HepG2 (cell line): ENCODE results near the gene EPB42. TPM values are rescaled to one million over a fixed set of nuclear protein-coding genes. Genes with fewer than 3 reads are reported as not detected.
A peak's percentile ranks its signal among the peaks of the same experiment; 100 is the strongest.

Experiments used
- ATAC-seq: fragments of 200-7000 bp; cut with Tn5 transposase; 3 replicates; pipeline ENCODE4 v1.9.1; 2020; ENCODE audit warnings: mild to moderate bottlenecking, moderate library complexity
- Bru-seq: library from RNA; stranded (reverse); fragments of 400-500 nt; gene quantifications from one replicate; lab custom pipeline; 2021; lab: Mats Ljungman, UMichigan
- BruChase-seq, 2 experiments: library from RNA; stranded (reverse); fragments of 400-500 nt; gene quantifications; one replicate each; lab custom pipeline; 2021; lab: Mats Ljungman, UMichigan
- BruUV-seq: library from RNA; stranded (reverse); fragments of 400-500 nt; replicated peaks from 2 replicates; lab custom pipeline; 2021; lab: Mats Ljungman, UMichigan
- CTCF ChIA-PET: fragments of 300-600 bp; formaldehyde crosslinking; extraction: SDS; loops from one replicate; lab custom pipeline; 2021; ENCODE audit warnings: low total read pairs, inconsistent platforms, low intra/inter-chr PET ratio; lab: Yijun Ruan, JAX
- POLR2A ChIA-PET: fragments of 350-600 bp; sonication (Branson Sonifier 250); formaldehyde crosslinking; loops from one replicate; lab custom pipeline; 2020; ENCODE audit warnings: antibody characterized with exemption, inconsistent platforms; lab: Yijun Ruan, JAX
- DNase-seq: peaks from one replicate; pipeline ENCODE4 v3.0.0-alpha.2; 2015; ENCODE audit warnings: low spot score
- FAIRE-seq: peaks from 3 replicates; lab custom pipeline; 2011; peaks lifted over from hg19 to GRCh38; lab: Jason Lieb, UNC
- H2AFZ ChIP-seq: one replicate; pipeline ENCODE4 v1.6.1; 2011; ENCODE audit warnings: low read length, inconsistent platforms
- H3K27ac ChIP-seq: fragments of 300-600 bp; 3 replicates; pipeline ENCODE4 v1.8.0; 2011; ENCODE audit warnings: mixed run types, mild to moderate bottlenecking, mixed read lengths, low read length, inconsistent platforms; ENCODE audit not compliant: insufficient read depth; ENCODE audit errors: extremely low read length
- H3K27me3 ChIP-seq, 2 experiments: fragments of 200-600 bp in 1 of 2; 2 replicates in 1 of 2; 3 replicates in 1 of 2; pipeline versions ENCODE4 v1.6.0 to v1.8.0; 2011; ENCODE audit warnings: low read length in 2 of 2, mild to moderate bottlenecking in 2 of 2, moderate library complexity in 2 of 2, inconsistent platforms in 1 of 2; ENCODE audit not compliant: insufficient read depth in 2 of 2, control insufficient read depth in 1 of 2
- H3K36me3 ChIP-seq, 2 experiments: fragments of 200-600 bp in 1 of 2; replicated peaks in 1 of 2; 2 replicates in 1 of 2; 3 replicates in 1 of 2; pipeline versions ENCODE4 v1.5.1 to v1.8.0; 2011; ENCODE audit warnings: low read length in 2 of 2, inconsistent platforms in 1 of 2; ENCODE audit not compliant: insufficient read depth in 2 of 2, control insufficient read depth in 1 of 2
- H3K4me1 ChIP-seq: 2 replicates; pipeline ENCODE4 v1.5.1; 2012; ENCODE audit warnings: low read length, inconsistent platforms; ENCODE audit not compliant: insufficient read depth
- H3K4me2 ChIP-seq: 2 replicates; pipeline ENCODE4 v1.6.0; 2011; ENCODE audit warnings: low read depth, low read length, inconsistent platforms
- H3K4me3 ChIP-seq, 3 experiments: fragments of 200-600 bp in 1 of 3; sonication (generic), shearing (Covaris generic) in 1 of 3; replicated peaks in 1 of 3; 2 replicates each; pipeline ENCODE4 v1.5.1; 2011 to 2016; ENCODE audit warnings: low read length in 3 of 3, inconsistent platforms in 2 of 3, low read depth in 2 of 3, mild to moderate bottlenecking in 2 of 3, control low read depth in 1 of 3, mixed read lengths in 1 of 3; ENCODE audit not compliant: insufficient read depth in 1 of 3
- H3K79me2 ChIP-seq: one replicate; pipeline ENCODE4 v1.6.1; 2011; ENCODE audit warnings: low read length, inconsistent platforms; ENCODE audit not compliant: insufficient read depth
- H3K9ac ChIP-seq: 2 replicates; pipeline ENCODE4 v1.6.0; 2011; ENCODE audit warnings: mild to moderate bottlenecking, low read depth, low read length, inconsistent platforms; ENCODE audit not compliant: insufficient read depth
- H3K9me3 ChIP-seq: 2 replicates; pipeline ENCODE4 v1.5.1; 2012; ENCODE audit warnings: mild to moderate bottlenecking, low read length
- H4K20me1 ChIP-seq: 2 replicates; pipeline ENCODE4 v1.6.0; 2011; ENCODE audit warnings: inconsistent platforms, mild to moderate bottlenecking, low read length, moderate library complexity; ENCODE audit not compliant: insufficient read depth
- ETV5 ChIP-seq: IDR thresholded peaks from 2 replicates; pipeline ENCODE4 v1.6.1; 2018; ENCODE audit warnings: missing biosample characterization, missing genetic modification reagents, inconsistent platforms, borderline replicate concordance
- FOSL1 ChIP-seq: sonication (generic); formaldehyde crosslinking; IDR thresholded peaks from 2 replicates; pipeline ENCODE4 v1.9.0; 2021; ENCODE audit warnings: missing genetic modification reagents, borderline replicate concordance
- HHEX ChIP-seq: IDR thresholded peaks from 2 replicates; pipeline ENCODE4 v1.6.1; 2016; ENCODE audit warnings: control low read depth
- NAIF1 ChIP-seq: sonication (generic); formaldehyde crosslinking; IDR thresholded peaks from 2 replicates; pipeline ENCODE4 v1.5.0; 2020; ENCODE audit warnings: mild to moderate bottlenecking, missing genetic modification reagents, borderline replicate concordance
- TBX3 ChIP-seq: fragments of 450-650 bp; IDR thresholded peaks from 2 replicates; pipeline ENCODE4 v1.6.1; 2017; ENCODE audit warnings: antibody characterized with exemption, mild to moderate bottlenecking, inconsistent platforms, borderline replicate concordance
- ZNF17 ChIP-seq: sonication (generic); formaldehyde crosslinking; IDR thresholded peaks from 2 replicates; pipeline ENCODE4 v1.5.0; 2020; ENCODE audit warnings: mild to moderate bottlenecking, missing genetic modification reagents
- ZNF589 ChIP-seq: sonication (generic); formaldehyde crosslinking; conservative IDR thresholded peaks from 2 replicates; pipeline ENCODE4 v1.8.0; 2022; ENCODE audit warnings: mild to moderate bottlenecking, moderate library complexity, missing genetic modification reagents
- ZNF839 ChIP-seq: sonication (generic); formaldehyde crosslinking; IDR thresholded peaks from 2 replicates; pipeline ENCODE4 v1.4.0; 2020; ENCODE audit warnings: missing genetic modification reagents, mild to moderate bottlenecking, borderline replicate concordance
- ZSCAN25 ChIP-seq: sonication (generic); formaldehyde crosslinking; IDR thresholded peaks from 2 replicates; pipeline ENCODE4 v1.8.0; 2022; ENCODE audit warnings: mild to moderate bottlenecking, missing genetic modification reagents
- WGBS: methylation state at CpG from one replicate; pipeline ENCODE4 v1.1.6; 2017; ENCODE audit warnings: low lambda C conversion rate; 5-methylcytosine and 5-hydroxymethylcytosine counted together
- in situ Hi-C: cut with HindIII; loops from 2 replicates; pipeline ENCODE4 v1.10.0; 2017; ENCODE audit warnings: low pct_unique_long_range_greater_than_20kb; ENCODE audit not compliant: extremely low pct_ligation_motif_present
- intact Hi-C: fragments of 100-400 bp; cut with micrococcal nuclease; formaldehyde crosslinking; loops from one replicate; pipeline ENCODE4 v1.10.0; 2022; ENCODE audit not compliant: unreplicated experiment
- long read RNA-seq, 2 experiments: library from RNA in 1 of 2; library from polyadenylated mRNA in 1 of 2; stranded (forward) in 1 of 2; unstranded in 1 of 2; transcript quantifications; one replicate each; pipeline ENCODE4 v2.0.0, GENCODE V29; 2019 to 2022
- polyA minus RNA-seq, 3 experiments: library from RNA; depleted of rRNA, polyadenylated mRNA; stranded (reverse); fragments of >200 nt; gene quantifications; 2 replicates each; pipeline ENCODE4 v1.2.3, GENCODE V29; 2011; ENCODE audit warnings: low replicate concordance in 1 of 3
- polyA plus RNA-seq, 8 experiments: library from polyadenylated mRNA; depleted of rRNA in 3 of 8; stranded (reverse) in 7 of 8; unstranded in 1 of 8; fragments of >200 nt; fragmentation: Illumina TruSeq in 4 of 8; extraction: Trizol in 4 of 8; gene quantifications; 2 replicates each; pipeline versions ENCODE4 v1.2.1 to v1.2.3, GENCODE V29; 2011 to 2016; ENCODE audit warnings: low read depth in 4 of 8, missing spikeins in 1 of 8, mixed read lengths in 1 of 8; ENCODE audit not compliant: insufficient read depth in 1 of 8
- total RNA-seq, 5 experiments: library from RNA; depleted of rRNA; stranded (reverse); fragments of >200 nt; fragmentation: Illumina TruSeq; extraction: Trizol; gene quantifications; 2 replicates each; pipeline ENCODE4 v1.2.3, GENCODE V29; 2016; ENCODE audit warnings: low read depth in 1 of 5
- TF ChIP-seq, protein P1 (sequence below): sonication (generic); formaldehyde crosslinking; IDR thresholded peaks from 2 replicates; pipeline ENCODE4 v1.8.0; 2022; ENCODE audit warnings: mild to moderate bottlenecking, missing genetic modification reagents, moderate library complexity
- TF ChIP-seq, protein P2 (sequence below): sonication (generic); formaldehyde crosslinking; IDR thresholded peaks from 2 replicates; pipeline ENCODE4 v1.4.0; 2020; ENCODE audit warnings: low read depth, missing genetic modification reagents
- TF ChIP-seq, protein P3 (sequence below): sonication (generic); formaldehyde crosslinking; IDR thresholded peaks from 2 replicates; pipeline ENCODE4 v1.5.0; 2020; ENCODE audit warnings: mild to moderate bottlenecking, missing genetic modification reagents

EPB42 gene
- not detected in 2 replicates for total RNA-seq (2016; rRNA removed; fragmentation: Illumina TruSeq; extraction: Trizol)
- not detected in 2 replicates for total RNA-seq (2016; cell fraction: cytosol; rRNA removed; fragmentation: Illumina TruSeq; extraction: Trizol; ENCODE audit: low read depth)
- not detected in 2 replicates for total RNA-seq (2016; cell fraction: insoluble cytoplasmic fraction; rRNA removed; fragmentation: Illumina TruSeq; extraction: Trizol)
- not detected in 2 replicates for total RNA-seq (2016; cell fraction: membrane; rRNA removed; fragmentation: Illumina TruSeq; extraction: Trizol)
- not detected in 2 replicates for total RNA-seq (2016; cell fraction: nucleus; rRNA removed; fragmentation: Illumina TruSeq; extraction: Trizol)
- not detected in 2 replicates for polyA plus RNA-seq (2011; rRNA removed)
- not detected in 2 replicates for polyA plus RNA-seq (2011; cell fraction: cytosol; rRNA removed)
- polyA plus RNA-seq (2011; cell fraction: nucleus; rRNA removed) = not detected in 2 replicates
- not detected in 2 replicates for polyA plus RNA-seq (2012)
- polyA plus RNA-seq (2016; cell fraction: cytosol; fragmentation: Illumina TruSeq; extraction: Trizol; ENCODE audit: low read depth) = not detected in 2 replicates
- not detected in 2 replicates for polyA plus RNA-seq (2016; cell fraction: insoluble cytoplasmic fraction; fragmentation: Illumina TruSeq; extraction: Trizol; ENCODE audit: low read depth)
- polyA plus RNA-seq (2016; cell fraction: membrane; fragmentation: Illumina TruSeq; extraction: Trizol; ENCODE audit: low read depth) = not detected in 2 replicates
- not detected in 2 replicates for polyA plus RNA-seq (2016; cell fraction: nucleus; fragmentation: Illumina TruSeq; extraction: Trizol; ENCODE audit: insufficient read depth, low read depth)
- polyA minus RNA-seq (2011; rRNA and poly(A)+ RNA removed; ENCODE audit: low replicate concordance) = not detected in 2 replicates
- polyA minus RNA-seq (2011; cell fraction: cytosol; rRNA and poly(A)+ RNA removed) = not detected in 2 replicates
- polyA minus RNA-seq (2011; cell fraction: nucleus; rRNA and poly(A)+ RNA removed) = not detected in 2 replicates
- not detected for Bru-seq, nascent RNA
- BruChase-seq, experiment 1, labeled RNA remaining after a 6-hour chase = not detected
- BruChase-seq, experiment 2, labeled RNA remaining after a 2-hour chase = percentile 6 among the genes with signal in this experiment
- long read RNA-seq, experiment 1 = 0 reads
- long read RNA-seq, experiment 2 = 0 reads

DNA sequence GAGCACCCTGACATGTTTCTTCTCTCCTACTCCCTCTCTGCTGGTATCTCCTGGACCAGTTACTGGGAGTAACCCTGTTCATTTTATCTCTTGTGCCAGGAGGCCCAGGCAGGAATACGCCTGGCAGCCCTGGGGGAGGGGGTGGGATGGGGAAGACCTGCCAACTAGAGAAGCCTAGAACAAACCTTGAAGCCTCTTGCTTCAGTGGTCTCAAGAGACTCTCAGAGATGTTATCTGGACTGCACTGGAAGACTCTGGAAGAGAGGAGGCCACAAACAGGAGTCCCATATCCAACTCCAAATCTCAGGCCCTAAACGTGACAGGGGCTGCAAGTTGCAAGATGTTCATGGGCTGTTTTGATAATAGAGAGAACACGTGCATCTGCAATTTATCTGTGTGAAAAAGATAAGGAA is at the start of gene EPB42:
TSS of gene EPB42 (minus strand) at position 28 of the 413 bp plus-strand sequence. CDS start 193 bp downstream, outside the sequence.
- in situ Hi-C loops = loop anchor here (25.0 kb wide), 1 partner anchor 509 kb away; no protein-coding TSS in a partner anchor
- POLR2A ChIA-PET = no interaction called here
- TF ChIP-seq ZNF839 (CRISPR knock-in tag) = no peak
- no peak for TF ChIP-seq ETV5 (CRISPR knock-in tag)
- TF ChIP-seq HHEX (CRISPR knock-in tag) = no peak
- TF ChIP-seq, protein P1, sequence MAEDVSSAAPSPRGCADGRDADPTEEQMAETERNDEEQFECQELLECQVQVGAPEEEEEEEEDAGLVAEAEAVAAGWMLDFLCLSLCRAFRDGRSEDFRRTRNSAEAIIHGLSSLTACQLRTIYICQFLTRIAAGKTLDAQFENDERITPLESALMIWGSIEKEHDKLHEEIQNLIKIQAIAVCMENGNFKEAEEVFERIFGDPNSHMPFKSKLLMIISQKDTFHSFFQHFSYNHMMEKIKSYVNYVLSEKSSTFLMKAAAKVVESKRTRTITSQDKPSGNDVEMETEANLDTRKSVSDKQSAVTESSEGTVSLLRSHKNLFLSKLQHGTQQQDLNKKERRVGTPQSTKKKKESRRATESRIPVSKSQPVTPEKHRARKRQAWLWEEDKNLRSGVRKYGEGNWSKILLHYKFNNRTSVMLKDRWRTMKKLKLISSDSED (CRISPR knock-in tag) = no peak
- TF ChIP-seq ZNF589 (CRISPR knock-in tag) = no peak
- no peak for TF ChIP-seq TBX3
- no peak for TF ChIP-seq NAIF1 (CRISPR knock-in tag)
- TF ChIP-seq ZSCAN25 (CRISPR knock-in tag) = no peak
- TF ChIP-seq ZNF17 = no peak
- TF ChIP-seq, protein P2, sequence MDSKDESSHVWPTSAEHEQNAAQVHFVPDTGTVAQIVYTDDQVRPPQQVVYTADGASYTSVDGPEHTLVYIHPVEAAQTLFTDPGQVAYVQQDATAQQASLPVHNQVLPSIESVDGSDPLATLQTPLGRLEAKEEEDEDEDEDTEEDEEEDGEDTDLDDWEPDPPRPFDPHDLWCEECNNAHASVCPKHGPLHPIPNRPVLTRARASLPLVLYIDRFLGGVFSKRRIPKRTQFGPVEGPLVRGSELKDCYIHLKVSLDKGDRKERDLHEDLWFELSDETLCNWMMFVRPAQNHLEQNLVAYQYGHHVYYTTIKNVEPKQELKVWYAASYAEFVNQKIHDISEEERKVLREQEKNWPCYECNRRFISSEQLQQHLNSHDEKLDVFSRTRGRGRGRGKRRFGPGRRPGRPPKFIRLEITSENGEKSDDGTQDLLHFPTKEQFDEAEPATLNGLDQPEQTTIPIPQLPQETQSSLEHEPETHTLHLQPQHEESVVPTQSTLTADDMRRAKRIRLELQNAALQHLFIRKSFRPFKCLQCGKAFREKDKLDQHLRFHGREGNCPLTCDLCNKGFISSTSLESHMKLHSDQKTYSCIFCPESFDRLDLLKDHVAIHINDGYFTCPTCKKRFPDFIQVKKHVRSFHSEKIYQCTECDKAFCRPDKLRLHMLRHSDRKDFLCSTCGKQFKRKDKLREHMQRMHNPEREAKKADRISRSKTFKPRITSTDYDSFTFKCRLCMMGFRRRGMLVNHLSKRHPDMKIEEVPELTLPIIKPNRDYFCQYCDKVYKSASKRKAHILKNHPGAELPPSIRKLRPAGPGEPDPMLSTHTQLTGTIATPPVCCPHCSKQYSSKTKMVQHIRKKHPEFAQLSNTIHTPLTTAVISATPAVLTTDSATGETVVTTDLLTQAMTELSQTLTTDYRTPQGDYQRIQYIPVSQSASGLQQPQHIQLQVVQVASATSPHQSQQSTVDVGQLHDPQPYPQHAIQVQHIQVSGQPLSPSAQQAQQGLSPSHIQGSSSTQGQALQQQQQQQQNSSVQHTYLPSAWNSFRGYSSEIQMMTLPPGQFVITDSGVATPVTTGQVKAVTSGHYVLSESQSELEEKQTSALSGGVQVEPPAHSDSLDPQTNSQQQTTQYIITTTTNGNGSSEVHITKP (CRISPR knock-in tag) = no peak
- no peak for TF ChIP-seq FOSL1
- TF ChIP-seq, protein P3, sequence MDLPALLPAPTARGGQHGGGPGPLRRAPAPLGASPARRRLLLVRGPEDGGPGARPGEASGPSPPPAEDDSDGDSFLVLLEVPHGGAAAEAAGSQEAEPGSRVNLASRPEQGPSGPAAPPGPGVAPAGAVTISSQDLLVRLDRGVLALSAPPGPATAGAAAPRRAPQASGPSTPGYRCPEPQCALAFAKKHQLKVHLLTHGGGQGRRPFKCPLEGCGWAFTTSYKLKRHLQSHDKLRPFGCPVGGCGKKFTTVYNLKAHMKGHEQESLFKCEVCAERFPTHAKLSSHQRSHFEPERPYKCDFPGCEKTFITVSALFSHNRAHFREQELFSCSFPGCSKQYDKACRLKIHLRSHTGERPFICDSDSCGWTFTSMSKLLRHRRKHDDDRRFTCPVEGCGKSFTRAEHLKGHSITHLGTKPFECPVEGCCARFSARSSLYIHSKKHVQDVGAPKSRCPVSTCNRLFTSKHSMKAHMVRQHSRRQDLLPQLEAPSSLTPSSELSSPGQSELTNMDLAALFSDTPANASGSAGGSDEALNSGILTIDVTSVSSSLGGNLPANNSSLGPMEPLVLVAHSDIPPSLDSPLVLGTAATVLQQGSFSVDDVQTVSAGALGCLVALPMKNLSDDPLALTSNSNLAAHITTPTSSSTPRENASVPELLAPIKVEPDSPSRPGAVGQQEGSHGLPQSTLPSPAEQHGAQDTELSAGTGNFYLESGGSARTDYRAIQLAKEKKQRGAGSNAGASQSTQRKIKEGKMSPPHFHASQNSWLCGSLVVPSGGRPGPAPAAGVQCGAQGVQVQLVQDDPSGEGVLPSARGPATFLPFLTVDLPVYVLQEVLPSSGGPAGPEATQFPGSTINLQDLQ = no peak

More for the DNA sequence above, at the start of gene EPB42:
- Histone ChIP-seq H3K27ac (no peak within 1 kb of the TSS), H2AFZ (no peak within 1 kb of the TSS), H3K9me3 (no peaks in the 10 kb centered on the region), H3K79me2 (no peaks in the 10 kb centered on the region), H3K4me1 (0 out of 2 replicates have a peak, but pooled peaks cover 11% of the 10 kb centered on the region), H4K20me1 (no peaks in the 10 kb centered on the region), H3K4me2 (no peak within 1 kb of the TSS), H3K9ac (no peak within 1 kb of the TSS), H3K27me3 (peaks cover 0 to 6% of the 10 kb centered on the region in 2 experiments; a peak in 2 of 5 replicates), H3K4me3 (no peak within 1 kb of the TSS), H3K36me3 (no peaks in the 10 kb centered on the region)
- BruUV-seq = no TSS peak
- DNase-seq (no peak), FAIRE-seq (no peak), ATAC-seq (no peak)
- 19% methylated on average over 3 of the region's 3 CpGs for WGBS
- CTCF ChIA-PET = no interaction called here
- intact Hi-C loops = loop anchor here (5.0 kb wide), 1 partner anchor 46 kb away; the partner anchor contains the start of gene TGM5
